GM21526 (cell line): Measurements from ENCODE around the gene KRT6A.
"Not testable (repeated sequence)": the region's sequence is repeated elsewhere in the genome, so short reads cannot be mapped to it uniquely, and the experiment has no call there.

Experiments
- ATAC-seq: cut with Tn5 transposase; IDR thresholded peaks from one replicate; pipeline ENCODE4 v1.9.1; 2021; ENCODE audit warnings: moderate library complexity; ENCODE audit not compliant: unreplicated experiment, low FRiP score

The KRT6A gene

DNA sequence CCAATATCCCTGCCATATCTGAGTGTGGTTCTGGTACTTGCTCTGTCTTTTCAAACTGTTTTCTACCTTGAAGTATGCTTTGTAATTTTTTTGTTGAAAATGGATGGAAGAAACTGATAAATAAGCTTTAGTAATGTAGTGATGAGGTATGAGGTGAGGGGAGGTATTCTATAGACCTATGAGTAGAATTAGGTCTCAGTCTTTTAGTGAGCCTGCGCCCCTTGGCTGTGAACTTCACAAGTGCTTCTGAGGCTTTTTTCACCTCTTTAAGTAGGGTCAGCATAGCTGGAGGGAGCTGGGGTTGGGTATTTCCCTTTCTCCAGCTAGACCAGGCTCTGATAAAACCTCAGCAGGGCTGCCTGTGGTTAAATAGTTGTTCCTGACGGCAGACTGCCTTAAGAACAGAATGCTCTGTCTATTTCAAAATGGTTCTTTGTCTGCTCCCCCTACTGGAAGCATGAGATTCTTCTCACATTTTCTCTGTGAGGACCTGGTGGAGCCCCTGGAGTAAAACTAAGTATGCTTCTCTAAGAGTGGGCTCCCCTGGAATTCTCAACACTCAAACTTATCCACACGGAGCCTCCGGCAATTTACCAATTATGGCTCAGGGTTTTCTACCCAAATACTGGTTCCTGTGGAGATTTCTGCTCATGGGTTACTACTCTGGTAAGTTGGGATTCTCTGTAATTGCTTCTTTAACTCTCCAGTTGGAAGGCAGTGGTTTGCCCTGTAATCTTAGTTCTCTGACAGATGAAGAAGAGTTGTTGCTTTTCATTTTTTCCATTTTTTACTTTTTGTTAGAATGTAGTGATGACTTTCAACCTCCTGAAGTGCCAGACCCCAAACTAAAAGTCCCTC lies 14.0 kb upstream of the KRT6A start:
- no peak for ATAC-seq

DNA sequence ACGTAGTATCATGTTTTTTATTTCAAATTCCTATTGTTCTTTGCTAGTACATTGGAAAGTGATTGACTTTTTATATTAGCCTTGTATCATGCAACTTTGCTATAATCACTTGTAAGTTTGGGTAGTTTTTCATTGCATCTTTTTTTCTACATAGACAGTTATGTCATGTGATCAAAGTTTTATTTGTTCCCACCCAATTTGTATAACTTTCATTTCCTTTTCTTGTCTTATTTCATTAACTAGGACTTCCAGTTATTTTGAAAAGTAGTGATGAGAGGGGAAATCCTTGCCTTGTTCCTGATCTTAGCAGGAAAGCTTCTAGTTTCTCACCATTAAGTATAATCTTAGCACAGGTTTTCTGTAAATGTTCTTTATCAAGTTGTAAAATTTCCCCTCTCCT lies 9.8 kb upstream of the KRT6A start:
- no peak for ATAC-seq

DNA sequence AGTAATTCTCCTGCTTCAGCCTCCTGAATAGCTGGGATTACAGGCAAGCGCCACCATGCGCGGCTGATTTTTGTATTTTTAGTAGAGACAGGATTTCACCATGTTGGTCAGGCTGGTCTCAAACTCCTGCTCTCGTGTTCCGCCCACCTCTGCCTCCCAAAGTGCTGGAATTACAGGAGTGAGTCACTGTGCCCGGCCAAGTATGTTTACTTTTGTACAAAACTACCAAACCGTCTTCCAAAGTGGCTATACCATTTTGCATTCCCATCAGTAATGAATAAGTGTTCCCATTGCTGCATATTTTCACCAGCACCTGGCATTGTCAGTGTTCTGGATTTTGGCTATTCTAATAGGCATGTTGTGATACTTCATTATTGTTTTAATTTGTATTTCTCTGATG lies 8.4 kb upstream of the KRT6A start:
- no peak for ATAC-seq

DNA sequence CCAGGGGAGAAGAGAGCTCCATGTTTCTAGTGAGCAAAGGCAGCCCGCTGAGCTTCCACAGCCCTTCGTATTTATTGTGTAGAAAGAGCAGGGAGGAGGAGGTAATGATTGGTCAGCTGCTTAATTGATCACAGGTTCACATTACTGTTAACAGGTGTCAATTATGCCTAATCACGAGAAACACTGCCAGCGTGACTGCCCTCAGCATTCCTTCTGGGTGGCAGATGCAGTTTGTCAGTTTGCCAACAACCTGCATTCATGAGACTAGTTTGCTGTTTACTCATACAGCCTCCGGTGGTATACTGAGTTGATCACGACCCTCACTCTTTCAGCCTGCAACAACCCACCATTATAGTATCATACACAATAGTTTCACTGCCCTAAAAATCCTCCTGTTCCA lies 7.5 kb upstream of the KRT6A start:
- not testable (repeated sequence) for ATAC-seq

DNA sequence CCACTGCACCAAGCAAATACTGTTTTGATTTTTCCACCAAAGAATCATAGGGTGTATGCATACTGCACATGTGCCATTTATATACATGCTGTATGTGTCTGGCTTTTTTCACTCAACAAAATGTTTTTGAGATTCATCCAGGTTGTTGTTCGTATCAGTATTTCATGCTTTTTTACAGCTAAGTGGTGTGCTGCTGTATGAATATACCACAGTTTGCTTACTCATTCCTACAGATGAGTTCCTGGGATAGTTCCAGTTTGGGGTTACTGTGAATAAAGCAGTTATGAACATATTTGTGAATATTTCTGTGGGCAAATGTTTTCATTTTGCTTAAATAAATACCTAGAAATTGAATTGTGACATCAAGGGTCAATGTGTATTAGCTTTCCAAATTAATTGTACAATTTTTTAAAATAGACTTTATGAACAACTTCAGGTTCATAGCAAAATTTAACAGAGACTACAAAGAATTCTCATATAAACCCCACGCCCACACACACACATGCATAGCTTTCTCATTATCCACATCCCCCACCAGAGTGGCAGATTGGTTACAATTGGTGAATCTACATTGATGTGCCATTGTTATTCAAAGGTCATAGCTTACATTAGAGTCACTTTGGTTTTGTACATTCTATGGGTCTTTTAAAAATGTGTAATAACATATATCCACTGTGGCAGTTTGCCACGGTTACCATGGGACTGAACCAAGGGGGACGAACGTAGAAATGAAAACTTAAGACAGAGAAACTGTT lies 6.9 kb upstream of the KRT6A start:
- ATAC-seq, result no peak

DNA sequence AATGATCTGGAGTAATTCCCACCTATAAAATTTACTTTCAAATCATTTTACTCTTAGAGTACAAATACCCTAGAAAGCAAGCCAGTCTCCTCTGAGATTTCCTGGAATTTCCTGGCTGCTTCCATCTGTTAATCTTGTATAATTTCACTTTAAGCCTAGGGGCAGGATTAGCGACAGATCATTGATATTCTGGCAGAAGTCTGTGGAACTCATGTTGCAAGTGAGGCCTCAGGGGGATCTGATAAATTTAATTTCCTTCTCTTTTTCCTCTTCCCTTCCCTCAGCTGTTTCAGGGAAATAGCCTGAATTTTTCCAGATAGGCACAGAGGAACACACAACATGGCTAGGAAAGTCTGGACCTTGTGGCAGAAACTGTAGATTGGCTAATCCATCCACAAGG lies 5.9 kb upstream of the KRT6A start:
- ATAC-seq, result no peak

DNA sequence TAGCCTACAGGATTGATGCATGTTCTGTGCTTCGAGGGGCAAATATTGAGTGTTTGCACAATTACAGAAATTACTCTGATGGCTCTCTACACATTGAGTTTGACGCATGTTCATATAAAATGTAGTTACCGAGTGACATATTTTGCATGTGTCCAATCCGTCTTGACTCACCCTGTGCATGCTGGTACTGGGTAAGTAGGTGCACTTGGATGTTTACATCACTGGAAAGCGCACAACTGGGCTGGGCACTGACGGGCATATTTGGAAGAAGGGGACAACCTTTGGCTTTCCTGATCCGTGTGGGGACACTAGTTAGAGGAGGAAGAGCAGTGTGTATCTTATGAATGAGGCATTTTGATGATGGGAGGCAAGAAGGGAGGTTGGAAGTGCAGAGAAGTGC lies 4.9 kb upstream of the KRT6A start:
- no peak for ATAC-seq

DNA sequence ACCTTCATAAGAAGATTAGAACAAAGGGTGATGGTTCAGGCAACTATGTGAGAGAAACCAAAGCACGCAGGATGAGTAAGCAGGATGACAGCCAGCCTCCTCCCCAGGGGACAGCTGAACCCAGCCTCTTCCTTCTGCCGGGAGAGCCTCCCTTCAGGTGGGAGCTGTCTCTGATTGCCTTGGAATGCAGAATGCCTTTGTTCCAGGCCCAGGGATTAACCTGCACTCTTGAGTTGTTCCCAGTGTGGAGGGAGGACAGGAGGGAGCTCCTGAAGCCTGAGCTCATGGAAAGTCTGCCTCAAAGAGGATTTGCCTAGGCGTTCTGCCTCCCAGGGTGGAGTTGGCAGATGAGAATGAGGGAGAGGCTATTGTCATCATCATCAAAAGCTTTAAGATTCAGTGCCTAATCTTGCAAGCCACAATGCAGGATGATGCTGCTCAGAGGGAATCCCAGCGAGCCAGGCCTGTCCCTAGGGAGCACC lies 3.6 kb upstream of the KRT6A start:
- no peak for ATAC-seq

DNA sequence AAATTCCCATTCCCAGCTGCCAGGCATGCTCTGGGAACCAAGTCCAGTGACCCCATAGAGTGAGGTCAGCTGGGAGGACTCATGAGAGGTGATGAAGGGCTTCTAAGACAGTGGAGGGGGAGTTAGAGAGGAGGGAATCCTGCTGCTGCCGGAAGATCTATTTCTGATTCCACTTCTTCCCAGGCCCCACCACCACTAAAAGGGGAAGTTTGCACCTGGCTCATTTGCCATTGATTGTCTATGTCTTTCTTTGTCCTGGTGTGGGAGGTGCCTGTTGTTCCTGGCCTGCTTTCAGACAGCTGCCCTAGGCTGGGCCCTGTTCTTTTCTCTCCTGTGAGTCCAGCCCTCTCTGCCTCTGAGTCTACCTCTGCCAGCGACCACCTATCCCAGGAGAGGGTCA lies 3.0 kb upstream of the KRT6A start:
- no peak for ATAC-seq

DNA sequence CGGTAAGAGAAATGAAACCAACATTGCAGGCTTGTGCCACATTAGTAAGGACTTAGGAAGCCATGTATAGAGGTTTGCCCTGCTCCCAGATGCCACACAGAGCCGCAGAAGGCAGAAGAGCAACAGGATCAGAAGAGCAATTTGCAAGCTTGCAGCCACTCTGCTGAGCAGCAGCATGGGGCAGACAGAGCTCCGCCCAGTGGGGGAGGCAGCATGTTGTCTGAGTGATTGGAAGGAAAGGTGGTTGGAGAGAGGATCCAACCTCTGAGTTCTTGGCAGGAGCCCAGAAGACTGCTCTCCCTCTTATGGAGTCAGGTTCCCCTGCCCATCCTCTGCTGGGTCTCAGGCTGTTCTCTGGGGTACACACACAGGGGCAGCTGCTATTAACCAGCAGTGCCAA lies 2.3 kb upstream of the KRT6A start:
- no peak for ATAC-seq

DNA sequence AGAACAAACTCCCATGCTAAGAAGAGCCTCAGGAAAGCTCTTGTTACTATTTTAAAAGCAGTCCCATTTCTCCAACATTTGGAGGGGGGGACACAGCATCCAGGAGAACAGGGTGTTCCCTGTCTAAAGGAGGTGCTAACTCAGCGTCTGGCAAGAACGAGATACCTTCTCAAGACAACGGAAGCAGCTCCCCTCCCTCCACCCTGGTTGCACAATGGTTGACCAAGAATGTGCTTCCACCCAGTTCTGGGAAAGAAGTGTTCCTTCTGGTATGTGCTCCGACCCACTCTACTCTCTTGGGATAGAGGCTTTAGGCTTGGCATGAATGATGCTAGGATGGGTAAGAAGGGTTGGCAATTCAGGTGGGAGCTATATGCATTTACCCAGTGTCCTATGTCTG lies 1.5 kb upstream of the KRT6A start:
- no peak for ATAC-seq

DNA sequence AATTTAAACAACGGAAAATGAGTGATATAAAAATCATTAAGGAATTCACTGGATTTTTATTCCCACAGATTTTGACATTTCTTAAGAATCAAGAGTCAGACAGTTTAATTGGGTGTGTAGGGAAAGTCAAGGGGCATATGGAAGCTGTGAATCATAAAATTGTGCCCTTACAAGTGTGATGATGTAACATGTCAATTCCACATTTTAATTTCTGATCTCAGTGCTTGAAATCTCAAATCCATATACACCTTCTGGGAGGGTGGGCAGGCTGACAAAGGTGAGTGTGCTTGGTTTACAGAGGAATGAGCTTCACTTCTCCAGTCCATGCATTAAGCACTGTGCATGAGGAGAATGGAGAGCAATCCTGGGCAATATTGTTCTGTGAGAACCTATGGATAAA lies 1.0 kb upstream of the KRT6A start:
- ATAC-seq, result no peak

DNA sequence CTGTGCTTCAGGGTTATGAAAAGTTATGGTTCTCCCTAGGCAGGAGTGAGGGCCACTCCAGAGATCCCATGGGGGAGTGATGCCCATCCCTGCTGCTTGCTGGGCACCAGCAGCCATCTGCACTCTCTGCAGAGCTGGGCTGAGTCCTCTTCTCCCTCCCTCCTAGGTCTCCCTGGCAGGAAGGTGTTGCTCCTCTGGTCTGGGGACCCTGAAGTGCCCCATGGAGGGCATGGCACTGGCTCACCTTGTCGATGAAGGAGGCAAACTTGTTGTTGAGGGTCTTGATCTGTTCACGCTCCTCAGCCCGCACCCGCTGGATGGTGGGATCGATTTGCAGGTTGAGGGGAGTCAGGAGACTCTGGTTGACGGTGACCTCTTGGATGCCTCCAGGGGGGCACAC lies 652 bp downstream of the KRT6A start:
- ATAC-seq, result not testable (repeated sequence)

DNA sequence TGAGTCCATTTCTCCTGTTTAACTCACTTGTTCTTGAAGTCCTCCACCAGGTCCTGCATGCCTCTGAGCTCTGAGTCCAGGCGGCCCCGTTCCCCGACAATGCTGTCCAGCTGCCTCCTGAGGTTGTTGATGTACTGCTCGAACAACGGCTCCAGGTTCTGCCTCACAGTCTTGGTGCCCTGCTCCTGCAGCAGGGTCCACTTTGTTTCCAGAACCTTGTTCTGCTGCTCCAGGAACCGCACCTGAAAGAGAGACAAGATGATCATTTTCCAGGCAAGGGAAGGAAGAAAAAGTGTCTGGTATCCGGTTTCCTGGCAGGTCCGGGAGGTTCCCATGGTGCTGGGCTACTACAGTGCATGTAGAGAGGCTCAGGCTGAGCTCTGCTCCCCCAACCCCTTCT lies 1.6 kb downstream of the KRT6A start:
- not testable (repeated sequence) for ATAC-seq

DNA sequence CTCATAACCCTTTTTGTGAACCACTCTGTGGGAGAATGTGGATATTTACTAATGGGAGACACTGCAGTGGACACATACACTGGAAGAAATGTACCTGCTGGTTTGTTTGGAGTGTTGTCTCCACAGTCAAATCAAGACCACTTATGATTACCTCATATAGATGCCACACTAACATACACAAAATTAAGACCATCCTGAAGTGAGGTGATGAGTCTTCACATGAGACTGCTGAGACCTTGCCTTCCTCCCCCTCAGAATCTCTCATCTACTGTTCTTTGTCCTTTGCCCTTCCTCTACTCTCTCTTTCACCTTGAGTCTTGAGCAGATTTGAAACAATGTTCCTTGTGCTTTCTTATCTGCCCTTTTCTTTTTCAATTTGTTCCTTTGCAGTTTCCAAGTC lies 4.3 kb downstream of the KRT6A start:
- no peak for ATAC-seq

DNA sequence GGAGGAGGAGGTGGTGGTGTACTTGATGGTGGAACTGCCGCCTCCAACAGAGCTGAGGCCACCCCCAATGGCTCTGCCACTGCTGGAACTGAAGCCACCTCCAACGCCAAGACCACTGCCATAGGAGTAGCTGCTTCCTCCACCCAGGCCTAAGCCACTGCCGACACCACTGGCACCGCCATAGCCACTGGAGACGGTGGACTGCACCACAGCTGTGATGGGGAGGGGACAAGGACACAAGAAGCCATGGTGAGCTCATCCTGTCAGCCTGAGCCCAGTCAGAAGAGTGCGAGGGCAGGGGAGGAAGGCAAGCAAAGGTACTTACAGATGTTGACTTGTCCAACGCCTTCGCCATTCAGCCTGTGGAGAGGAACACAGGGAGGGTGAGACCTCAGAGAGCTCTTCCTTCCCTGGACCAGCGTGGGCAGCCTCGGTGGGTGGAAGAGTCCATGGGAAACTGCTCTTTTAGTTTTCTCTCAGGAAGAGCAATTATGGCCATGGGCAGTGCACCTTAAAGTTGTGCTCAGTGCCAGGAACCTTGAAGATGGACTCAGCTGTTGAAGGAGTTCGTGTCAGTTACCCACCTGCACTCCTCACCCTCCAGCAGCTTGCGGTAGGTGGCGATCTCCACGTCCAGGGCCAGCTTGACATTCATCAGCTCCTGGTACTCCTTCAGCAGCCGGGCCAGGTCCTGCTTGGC lies 5.2 kb downstream of the KRT6A start:
- ATAC-seq, result not testable (repeated sequence)

DNA sequence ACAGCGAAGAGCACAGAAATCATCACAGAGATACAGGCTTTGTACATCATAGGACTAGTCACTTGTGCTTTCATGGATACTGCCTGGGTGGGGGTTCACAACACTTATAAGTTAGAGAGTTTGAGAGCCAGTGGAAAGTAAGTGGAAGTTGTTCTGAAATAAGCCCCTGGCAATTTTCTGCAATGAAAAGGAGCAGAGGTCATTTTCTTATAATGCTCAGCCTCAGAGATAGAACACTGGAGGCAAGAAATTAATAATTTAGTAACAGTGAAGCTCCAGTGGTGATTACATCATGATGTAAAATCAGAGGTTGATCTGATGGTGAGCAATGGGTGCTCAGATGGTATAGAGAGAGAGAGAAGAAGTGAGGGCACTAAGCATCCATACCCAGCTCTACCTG lies 5.8 kb downstream of the KRT6A start:
- ATAC-seq, result no peak

DNA sequence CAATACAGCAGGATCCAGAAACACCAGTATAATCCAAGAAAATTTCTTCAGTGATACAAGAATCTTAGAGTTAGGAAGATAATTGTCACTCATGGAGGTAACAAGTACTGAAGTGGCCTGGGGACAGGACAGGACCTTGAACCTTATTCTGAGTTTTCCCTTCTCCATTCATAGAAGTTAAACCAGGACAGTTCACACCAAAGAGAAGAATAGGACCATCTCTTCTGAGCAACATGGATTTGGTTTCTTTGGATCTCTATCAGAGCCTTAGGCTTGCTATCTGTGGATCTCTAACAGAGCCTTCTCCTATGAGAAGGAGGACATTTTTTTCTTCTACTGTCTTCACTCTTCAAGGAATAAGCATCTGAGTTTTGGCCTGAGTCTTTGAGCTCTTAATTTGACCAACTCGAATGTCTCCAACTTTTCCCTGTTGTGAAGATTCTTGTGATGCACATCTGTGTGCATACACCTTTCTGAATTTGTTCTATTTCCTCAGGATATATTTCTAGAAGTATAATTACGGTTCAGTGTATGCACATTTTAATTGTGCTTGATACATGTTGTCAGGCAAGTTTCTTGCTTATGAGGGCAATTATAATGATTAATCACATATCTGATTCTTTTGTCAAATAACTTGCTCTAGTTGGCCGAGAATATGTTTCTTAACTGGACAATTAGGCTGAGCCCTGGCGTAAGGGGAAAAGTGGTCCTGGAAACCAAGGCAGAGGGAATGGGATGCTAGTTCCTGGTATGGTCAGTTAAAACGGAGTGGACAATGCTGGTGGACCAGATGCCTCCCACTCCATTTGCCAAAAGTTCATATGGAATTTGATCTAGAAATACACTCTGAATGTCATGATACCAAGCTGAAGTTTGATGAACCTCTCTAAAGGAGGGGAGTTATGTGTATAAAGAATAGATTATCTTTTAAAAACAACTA lies 6.6 kb downstream of the KRT6A start:
- no peak for ATAC-seq

DNA sequence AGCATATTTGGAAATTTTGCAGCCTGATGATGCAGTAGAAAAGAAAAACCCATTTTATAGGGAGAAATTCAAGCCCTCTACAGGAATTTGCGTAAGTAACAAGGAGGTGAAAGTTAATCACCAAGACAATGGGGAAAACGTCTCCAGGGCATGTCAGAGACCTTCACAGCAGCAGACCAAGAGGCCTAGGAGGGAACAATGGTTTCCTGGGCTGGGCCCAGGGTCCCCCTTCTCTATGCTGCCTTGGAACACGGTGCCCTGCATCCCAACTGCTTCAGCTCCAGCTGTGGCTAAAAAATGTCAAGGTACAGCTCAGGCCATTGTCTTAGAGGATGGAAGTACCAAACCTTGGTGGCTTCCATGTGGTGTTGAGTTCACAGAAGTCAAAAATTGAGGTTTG lies 13.0 kb downstream of the KRT6A start:
- ATAC-seq, result no peak

DNA sequence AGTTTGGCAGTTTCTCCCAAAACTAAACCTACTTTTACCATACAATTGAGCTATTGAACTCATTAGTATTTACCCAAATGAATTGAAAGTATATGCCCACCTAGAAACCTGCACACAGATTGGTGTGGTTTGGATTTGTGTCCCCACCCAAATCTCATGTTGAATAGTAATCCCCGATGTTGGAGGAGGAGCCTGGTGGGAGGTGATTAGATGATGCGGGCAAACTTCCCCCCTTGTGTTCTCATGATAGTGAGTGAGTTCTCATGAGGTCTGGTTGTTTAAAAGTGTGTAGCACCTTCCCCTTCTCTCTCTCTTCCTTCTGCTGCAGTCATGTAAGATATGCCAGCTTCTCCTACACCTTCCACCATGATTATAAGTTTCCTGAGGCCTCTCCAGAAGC lies 15.4 kb downstream of the KRT6A start:
- no peak for ATAC-seq
